Measurements from ENCODE around the gene VSTM2B. TPM values are rescaled to one million over a fixed set of nuclear protein-coding genes. Genes with fewer than 3 reads are reported as not detected.

VSTM2B gene
- total and polyA plus RNA-seq, 2 donors from 2014 or later = not detected

- no peaks in the 10 kb centered on the region for H3K9me3 ChIP-seq (ENCODE audit: control insufficient read depth in 2 of 3, insufficient read depth in 1 of 3, low read length in 3 of 3)
- peaks cover 3 to 12% (median 4%) of the 10 kb centered on the region in 3 donors for H3K36me3 ChIP-seq (ENCODE audit: control insufficient read depth in 2 of 3, insufficient read depth in 3 of 3, low read length in 3 of 3)
- FAIRE-seq (no peak), DNase-seq (no peak)
- H3K27me3 ChIP-seq (ENCODE audit: control insufficient read depth, insufficient read depth, low read length) = no peaks in the 10 kb centered on the region
- intact Hi-C loops (cut with DNase I) = no loop called here
- peak overlapping the region; percentile 90 to 95 (median 94) for H3K4me3 ChIP-seq (ENCODE audit: low read length in 3 of 3)
- H3K27ac ChIP-seq (ENCODE audit: low read depth in 2 of 2, low read length in 2 of 2) = peak overlapping the region; percentile 95
- peak overlapping the region; percentile 90 to 98 (median 93) for H3K9ac ChIP-seq (ENCODE audit: low read length in 3 of 3)
- H3K4me1 ChIP-seq (ENCODE audit: control insufficient read depth in 2 of 3, insufficient read depth in 2 of 3, low read depth in 1 of 3, low read length in 3 of 3) = peaks cover 0 to 9% (median 0%) of the 10 kb centered on the region in 3 donors
- no peak for TF ChIP-seq CTCF (IDR thresholded peaks at IDR 0.05; ENCODE audit: borderline replicate concordance, extremely low read depth, insufficient read depth)
These were observed 80.6 kb downstream of the VSTM2B start for GRCh38 chr19:29606420-29606747.

- Histone ChIP-seq H3K4me1 (ENCODE audit: control insufficient read depth in 2 of 3, insufficient read depth in 2 of 3, low read depth in 1 of 3, low read length in 3 of 3) (peaks cover 0 to 9% (median 0%) of the 10 kb centered on the region in 3 donors), H3K4me3 (ENCODE audit: low read length in 3 of 3) (no peak overlapping the region), H3K27ac (ENCODE audit: low read depth in 2 of 2, low read length in 2 of 2) (no peak overlapping the region), H3K9me3 (ENCODE audit: control insufficient read depth in 2 of 3, insufficient read depth in 1 of 3, low read length in 3 of 3) (no peaks in the 10 kb centered on the region), H3K9ac (ENCODE audit: low read length in 3 of 3) (no peak overlapping the region), H3K36me3 (ENCODE audit: control insufficient read depth in 2 of 3, insufficient read depth in 3 of 3, low read length in 3 of 3) (peaks cover 10 to 39% (median 23%) of the 10 kb centered on the region in 3 donors), H3K27me3 (ENCODE audit: control insufficient read depth, insufficient read depth, low read length) (no peaks in the 10 kb centered on the region)
- no peak for TF ChIP-seq CTCF (IDR thresholded peaks at IDR 0.05; ENCODE audit: borderline replicate concordance, extremely low read depth, insufficient read depth)
- FAIRE-seq = no peak
- DNase-seq = peak in 2 of 5 donors; percentile 45 to 56
- intact Hi-C loops (cut with DNase I) = loop anchor here (10.0 kb wide), 1 partner anchor 105 kb away; the partner anchor contains the start of gene C19orf12
These were observed 83.8 kb downstream of the VSTM2B start for GRCh38 chr19:29609636-29610035.

GRCh38 chr19:29610213-29610573 lies 84.4 kb downstream of the VSTM2B start:
- DNase-seq = peak in 1 of 5 donors; percentile 78

More at GRCh38 chr19:29610213-29610573, 84.4 kb downstream of the VSTM2B start:
- H3K9ac ChIP-seq (ENCODE audit: low read length in 3 of 3) = no peak overlapping the region
- no peaks in the 10 kb centered on the region for H3K27me3 ChIP-seq (ENCODE audit: control insufficient read depth, insufficient read depth, low read length)
- no peak overlapping the region for H3K4me3 ChIP-seq (ENCODE audit: low read length in 3 of 3)
- TF ChIP-seq CTCF (IDR thresholded peaks at IDR 0.05; ENCODE audit: borderline replicate concordance, extremely low read depth, insufficient read depth) = no peak
- peaks cover 0 to 8% (median 0%) of the 10 kb centered on the region in 3 donors for H3K4me1 ChIP-seq (ENCODE audit: control insufficient read depth in 2 of 3, insufficient read depth in 2 of 3, low read depth in 1 of 3, low read length in 3 of 3)
- intact Hi-C loops (cut with DNase I) = loop anchor here (10.0 kb wide), 1 partner anchor 105 kb away; the partner anchor contains the start of gene C19orf12
- peaks cover 10 to 39% (median 23%) of the 10 kb centered on the region in 3 donors for H3K36me3 ChIP-seq (ENCODE audit: control insufficient read depth in 2 of 3, insufficient read depth in 3 of 3, low read length in 3 of 3)
- H3K27ac ChIP-seq (ENCODE audit: low read depth in 2 of 2, low read length in 2 of 2) = no peak overlapping the region
- H3K9me3 ChIP-seq (ENCODE audit: control insufficient read depth in 2 of 3, insufficient read depth in 1 of 3, low read length in 3 of 3) = no peaks in the 10 kb centered on the region
- no peak for FAIRE-seq
